Frontal cortex (tissue), 4 donors: Measurements from ENCODE around the gene SLC5A11. TPM values are rescaled to one million over a fixed set of nuclear protein-coding genes. Genes with fewer than 3 reads are reported as not detected.

Experiments
- DNase-seq, 2 donors: peaks; one replicate each; pipeline ENCODE4 v3.0.0; 2012; ENCODE audit warnings: low spot score in 2 of 2
- FAIRE-seq: peaks from 2 replicates; lab custom pipeline; 2012; peaks lifted over from hg19 to GRCh38; lab: Jason Lieb, UNC
- total RNA-seq: library from RNA; depleted of rRNA; stranded (reverse); fragments of >200 nt; gene quantifications from one replicate; pipeline ENCODE4 v1.2.3, GENCODE V29; 2014
- donor health status: control.
- donor health status: control.
- donor health status: control.

Gene SLC5A11
- total RNA-seq, 1 donor from 2014 or later: not detected

GRCh38 chr16:24908716-24909115, 63.0 kb downstream of the SLC5A11 start:
- FAIRE-seq: no peak
- DNase-seq: no peak

GRCh38 chr16:24909856-24910255, 64.1 kb downstream of the SLC5A11 start:
- DNase-seq (no peak), FAIRE-seq (no peak)

GRCh38 chr16:24915019-24915418, 69.3 kb downstream of the SLC5A11 start:
- DNase-seq (no peak), FAIRE-seq (no peak)

- DNase-seq (no peak), FAIRE-seq (no peak)
Measured at GRCh38 chr16:24915576-24915975, 69.8 kb downstream of the SLC5A11 start.

- FAIRE-seq: no peak
Measured at GRCh38 chr16:24917236-24917635, 71.5 kb downstream of the SLC5A11 start.

GRCh38 chr16:24917891-24918290, 72.1 kb downstream of the SLC5A11 start:
- no peak for FAIRE-seq
- no peak for DNase-seq

More at GRCh38 chr16:24917236-24917635, 71.5 kb downstream of the SLC5A11 start:
- no peak for DNase-seq

GRCh38 chr16:24918641-24919040, 72.9 kb downstream of the SLC5A11 start:
- DNase-seq (no peak), FAIRE-seq (no peak)

GRCh38 chr16:24919536-24919935, 73.8 kb downstream of the SLC5A11 start:
- DNase-seq (no peak), FAIRE-seq (no peak)

- no peak for FAIRE-seq
- DNase-seq: no peak
Measured at GRCh38 chr16:24920568-24920967, 74.8 kb downstream of the SLC5A11 start.

GRCh38 chr16:24921229-24921628, 75.5 kb downstream of the SLC5A11 start:
- no peak for FAIRE-seq
- DNase-seq: no peak

GRCh38 chr16:24925163-24925562, 79.4 kb downstream of the SLC5A11 start:
- DNase-seq (no peak), FAIRE-seq (no peak)

- FAIRE-seq (no peak), DNase-seq (no peak)
Measured at GRCh38 chr16:24929409-24929808, 83.6 kb downstream of the SLC5A11 start.

GRCh38 chr16:24930440-24930839, 84.7 kb downstream of the SLC5A11 start:
- FAIRE-seq: no peak

GRCh38 chr16:24931091-24931490, 85.3 kb downstream of the SLC5A11 start:
- no peak for FAIRE-seq
- no peak for DNase-seq

More at GRCh38 chr16:24930440-24930839, 84.7 kb downstream of the SLC5A11 start:
- no peak for DNase-seq

- DNase-seq (no peak), FAIRE-seq (no peak)
Measured at GRCh38 chr16:24935336-24935735, 89.6 kb downstream of the SLC5A11 start.

- FAIRE-seq (no peak), DNase-seq (no peak)
Measured at GRCh38 chr16:24936151-24936550, 90.4 kb downstream of the SLC5A11 start.

GRCh38 chr16:24939224-24939623, 93.5 kb downstream of the SLC5A11 start:
- FAIRE-seq (no peak), DNase-seq (no peak)

- no peak for DNase-seq
- no peak for FAIRE-seq
Measured at GRCh38 chr16:24939738-24940137, 94.0 kb downstream of the SLC5A11 start.

- DNase-seq (no peak), FAIRE-seq (no peak)
Measured at GRCh38 chr16:24943471-24943870, 97.7 kb downstream of the SLC5A11 start.

GRCh38 chr16:24944206-24944605, 98.4 kb downstream of the SLC5A11 start:
- no peak for DNase-seq
- no peak for FAIRE-seq

- DNase-seq (no peak), FAIRE-seq (no peak)
Measured at GRCh38 chr16:24946155-24946554, 100.4 kb downstream of the SLC5A11 start.

GRCh38 chr16:24950275-24950674, 104.5 kb downstream of the SLC5A11 start:
- no peak for FAIRE-seq
- DNase-seq: no peak

GRCh38 chr16:24953306-24953705, 107.5 kb downstream of the SLC5A11 start:
- DNase-seq (no peak), FAIRE-seq (no peak)
